Measurements from ENCODE around the gene AADACL4.

DNA sequence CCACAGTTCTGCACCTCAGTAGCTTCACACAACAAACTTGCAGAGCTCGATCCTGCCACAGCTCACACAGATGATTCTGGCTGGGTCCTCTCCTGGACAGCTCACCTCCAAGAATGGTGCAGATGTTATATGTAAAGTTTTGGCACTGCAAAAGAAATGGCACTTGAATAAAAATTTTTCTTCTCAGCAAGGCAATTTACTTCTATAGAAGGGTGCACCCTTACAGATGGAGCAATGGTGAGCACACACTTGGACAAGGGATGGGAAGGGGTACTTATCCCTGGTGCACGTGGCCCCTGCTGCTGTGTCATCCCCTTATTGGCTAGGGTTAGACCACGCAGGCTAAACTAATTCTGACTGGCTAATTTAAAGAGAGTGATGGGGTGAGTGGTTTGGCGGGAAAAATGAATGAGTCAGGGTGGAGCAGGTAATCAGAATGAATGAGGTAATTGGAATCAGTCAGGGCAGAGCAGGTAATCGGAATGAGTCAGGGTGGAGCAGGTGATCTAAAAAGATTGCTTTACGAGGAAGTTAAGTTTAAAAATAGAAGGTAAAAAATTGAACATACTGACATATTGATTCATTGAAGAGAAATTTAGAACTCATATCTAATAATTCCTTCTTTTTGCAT, 60.1 kb downstream of the AADACL4 start:
- no peak for TF ChIP-seq CTCF (IDR thresholded peaks at IDR 0.05)
- no peak for TF ChIP-seq EZH2 (IDR thresholded peaks at IDR 0.05; ENCODE audit: borderline replicate concordance, insufficient read depth, low read depth, low read length, poor library complexity, severe bottlenecking)

All from B cell (primary cell).